ENCODE data around the gene RIPOR3.

GRCh38 chr20:50627747-50628146 lies 63.6 kb downstream of the RIPOR3 start:
- no peak for TF ChIP-seq EP300 (IDR thresholded peaks at IDR 0.05)
- TF ChIP-seq, protein P1, sequence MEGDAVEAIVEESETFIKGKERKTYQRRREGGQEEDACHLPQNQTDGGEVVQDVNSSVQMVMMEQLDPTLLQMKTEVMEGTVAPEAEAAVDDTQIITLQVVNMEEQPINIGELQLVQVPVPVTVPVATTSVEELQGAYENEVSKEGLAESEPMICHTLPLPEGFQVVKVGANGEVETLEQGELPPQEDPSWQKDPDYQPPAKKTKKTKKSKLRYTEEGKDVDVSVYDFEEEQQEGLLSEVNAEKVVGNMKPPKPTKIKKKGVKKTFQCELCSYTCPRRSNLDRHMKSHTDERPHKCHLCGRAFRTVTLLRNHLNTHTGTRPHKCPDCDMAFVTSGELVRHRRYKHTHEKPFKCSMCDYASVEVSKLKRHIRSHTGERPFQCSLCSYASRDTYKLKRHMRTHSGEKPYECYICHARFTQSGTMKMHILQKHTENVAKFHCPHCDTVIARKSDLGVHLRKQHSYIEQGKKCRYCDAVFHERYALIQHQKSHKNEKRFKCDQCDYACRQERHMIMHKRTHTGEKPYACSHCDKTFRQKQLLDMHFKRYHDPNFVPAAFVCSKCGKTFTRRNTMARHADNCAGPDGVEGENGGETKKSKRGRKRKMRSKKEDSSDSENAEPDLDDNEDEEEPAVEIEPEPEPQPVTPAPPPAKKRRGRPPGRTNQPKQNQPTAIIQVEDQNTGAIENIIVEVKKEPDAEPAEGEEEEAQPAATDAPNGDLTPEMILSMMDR (IDR thresholded peaks at IDR 0.05) = no peak
